ENCODE measurements around the gene CCDC181. TPM values are rescaled to one million over a fixed set of nuclear protein-coding genes. Genes with fewer than 3 reads are reported as not detected.

The CCDC181 gene
- total RNA-seq, 1 donor from 2014 or later, result 0.26 TPM

DNA sequence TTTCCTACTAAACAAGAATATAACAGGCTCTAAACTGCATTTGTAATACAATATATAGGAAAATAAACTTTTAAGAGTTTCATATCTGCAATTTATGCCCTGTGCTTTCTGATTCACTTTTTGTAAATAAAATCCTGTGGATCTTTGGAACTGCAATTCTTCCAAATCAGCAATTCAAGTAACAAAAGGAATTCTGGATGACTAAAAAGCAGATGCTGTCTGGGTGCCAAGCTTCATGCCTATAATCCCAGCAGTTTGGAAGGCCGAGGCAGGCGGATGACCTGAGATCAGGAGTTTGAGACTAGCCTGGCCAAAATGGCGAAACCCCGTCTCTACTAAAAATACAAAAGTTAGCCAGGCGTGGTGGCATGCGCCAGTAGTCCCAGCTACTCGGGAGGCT is 66.0 kb downstream of the CCDC181 start:
- TF ChIP-seq, protein P1, sequence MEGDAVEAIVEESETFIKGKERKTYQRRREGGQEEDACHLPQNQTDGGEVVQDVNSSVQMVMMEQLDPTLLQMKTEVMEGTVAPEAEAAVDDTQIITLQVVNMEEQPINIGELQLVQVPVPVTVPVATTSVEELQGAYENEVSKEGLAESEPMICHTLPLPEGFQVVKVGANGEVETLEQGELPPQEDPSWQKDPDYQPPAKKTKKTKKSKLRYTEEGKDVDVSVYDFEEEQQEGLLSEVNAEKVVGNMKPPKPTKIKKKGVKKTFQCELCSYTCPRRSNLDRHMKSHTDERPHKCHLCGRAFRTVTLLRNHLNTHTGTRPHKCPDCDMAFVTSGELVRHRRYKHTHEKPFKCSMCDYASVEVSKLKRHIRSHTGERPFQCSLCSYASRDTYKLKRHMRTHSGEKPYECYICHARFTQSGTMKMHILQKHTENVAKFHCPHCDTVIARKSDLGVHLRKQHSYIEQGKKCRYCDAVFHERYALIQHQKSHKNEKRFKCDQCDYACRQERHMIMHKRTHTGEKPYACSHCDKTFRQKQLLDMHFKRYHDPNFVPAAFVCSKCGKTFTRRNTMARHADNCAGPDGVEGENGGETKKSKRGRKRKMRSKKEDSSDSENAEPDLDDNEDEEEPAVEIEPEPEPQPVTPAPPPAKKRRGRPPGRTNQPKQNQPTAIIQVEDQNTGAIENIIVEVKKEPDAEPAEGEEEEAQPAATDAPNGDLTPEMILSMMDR (IDR thresholded peaks at IDR 0.05; ENCODE audit: insufficient read depth, low read length, severe bottlenecking), result no peak
- no peak overlapping the region for H3K4me3 ChIP-seq (ENCODE audit: low read depth, low read length)
- no peaks in the 10 kb centered on the region for H3K27me3 ChIP-seq (ENCODE audit: control insufficient read depth, insufficient read depth, low read length)
- no peak for DNase-seq (ENCODE audit: low read depth)
- no peaks in the 10 kb centered on the region for H3K36me3 ChIP-seq (ENCODE audit: control insufficient read depth, insufficient read depth, low read length)
- no peak for FAIRE-seq

GRCh38 chr1:169360415-169360814 is 66.9 kb downstream of the CCDC181 start:
- H3K4me3 ChIP-seq (ENCODE audit: low read depth, low read length), result no peak overlapping the region
- no peaks in the 10 kb centered on the region for H3K27me3 ChIP-seq (ENCODE audit: control insufficient read depth, insufficient read depth, low read length)
- DNase-seq (ENCODE audit: low read depth) (no peak), FAIRE-seq (no peak)
- H3K36me3 ChIP-seq (ENCODE audit: control insufficient read depth, insufficient read depth, low read length), result no peaks in the 10 kb centered on the region
- TF ChIP-seq, protein P1 (IDR thresholded peaks at IDR 0.05; ENCODE audit: insufficient read depth, low read length, severe bottlenecking), result no peak

DNA sequence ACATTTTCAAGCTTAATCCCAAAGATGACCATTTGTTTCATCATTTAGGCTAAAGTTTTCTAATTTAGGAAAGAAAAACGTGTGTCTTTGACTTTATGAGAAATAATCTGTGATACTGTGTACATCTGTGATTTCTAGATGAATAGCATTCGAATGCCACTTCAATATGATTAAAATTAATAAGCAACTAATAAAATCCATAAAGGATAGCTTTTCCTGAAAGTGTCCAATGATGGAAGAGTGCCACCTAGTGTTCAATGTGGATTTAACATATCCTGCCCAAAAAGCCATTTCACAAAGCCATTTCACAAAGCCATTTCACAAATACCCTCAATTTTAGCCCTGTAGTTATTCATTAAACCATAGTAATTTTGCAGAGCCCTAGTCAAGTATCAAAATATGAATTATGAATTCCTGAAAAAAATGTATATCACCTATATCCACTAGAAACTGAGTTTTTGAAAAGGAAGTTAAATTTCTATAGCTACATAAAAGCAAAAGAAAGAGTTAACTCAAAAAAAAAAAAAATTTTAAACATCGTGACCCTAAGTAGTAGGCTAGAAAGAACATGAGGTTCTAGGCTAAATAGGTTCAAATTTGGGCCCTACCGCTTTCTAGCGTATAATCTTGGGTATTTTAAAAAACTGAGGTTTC is 78.8 kb downstream of the CCDC181 start:
- TF ChIP-seq, protein P1 (IDR thresholded peaks at IDR 0.05; ENCODE audit: insufficient read depth, low read length, severe bottlenecking), result peak; percentile 42
- DNase-seq (ENCODE audit: low read depth) (peak; percentile 62), FAIRE-seq (no peak)
- H3K4me3 ChIP-seq (ENCODE audit: low read depth, low read length), result no peak overlapping the region
- no peaks in the 10 kb centered on the region for H3K36me3 ChIP-seq (ENCODE audit: control insufficient read depth, insufficient read depth, low read length)
- H3K27me3 ChIP-seq (ENCODE audit: control insufficient read depth, insufficient read depth, low read length), result no peaks in the 10 kb centered on the region

DNA sequence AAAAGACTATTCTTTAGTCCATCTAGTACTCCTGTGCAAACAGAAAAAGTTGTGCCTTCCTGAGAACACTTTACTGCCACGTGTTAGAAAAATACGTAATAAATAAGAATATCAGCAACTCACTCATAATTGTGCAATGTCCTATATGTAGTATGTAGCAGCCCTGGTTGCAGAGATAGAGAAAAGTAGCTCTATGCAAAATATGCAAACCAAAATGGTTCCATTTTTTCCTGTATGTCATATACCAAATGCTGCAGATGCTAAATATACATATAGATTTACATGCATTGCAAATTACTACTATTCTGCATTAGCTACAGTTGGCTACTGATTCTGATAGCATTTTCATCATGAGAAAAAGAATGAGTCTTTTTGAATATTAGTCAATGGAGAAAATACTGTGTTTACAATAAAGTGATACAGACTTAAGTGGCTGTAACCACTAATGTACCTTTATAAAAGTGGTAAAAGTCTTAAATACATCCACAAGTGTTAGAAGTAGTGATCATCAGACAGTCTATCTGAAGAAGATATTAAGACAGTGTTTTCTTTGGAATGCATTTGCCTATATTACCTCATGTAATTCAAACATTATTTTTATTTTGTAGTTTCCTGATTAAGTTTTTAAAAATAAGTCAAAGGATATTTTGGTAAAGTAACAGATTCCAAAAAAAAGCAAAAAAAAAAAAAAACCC is 79.4 kb downstream of the CCDC181 start:
- FAIRE-seq (no peak), DNase-seq (ENCODE audit: low read depth) (no peak)
- Histone ChIP-seq H3K4me3 (ENCODE audit: low read depth, low read length) (no peak overlapping the region), H3K27me3 (ENCODE audit: control insufficient read depth, insufficient read depth, low read length) (no peaks in the 10 kb centered on the region), H3K36me3 (ENCODE audit: control insufficient read depth, insufficient read depth, low read length) (no peaks in the 10 kb centered on the region)
- TF ChIP-seq, protein P1 (IDR thresholded peaks at IDR 0.05; ENCODE audit: insufficient read depth, low read length, severe bottlenecking), result no peak

DNA sequence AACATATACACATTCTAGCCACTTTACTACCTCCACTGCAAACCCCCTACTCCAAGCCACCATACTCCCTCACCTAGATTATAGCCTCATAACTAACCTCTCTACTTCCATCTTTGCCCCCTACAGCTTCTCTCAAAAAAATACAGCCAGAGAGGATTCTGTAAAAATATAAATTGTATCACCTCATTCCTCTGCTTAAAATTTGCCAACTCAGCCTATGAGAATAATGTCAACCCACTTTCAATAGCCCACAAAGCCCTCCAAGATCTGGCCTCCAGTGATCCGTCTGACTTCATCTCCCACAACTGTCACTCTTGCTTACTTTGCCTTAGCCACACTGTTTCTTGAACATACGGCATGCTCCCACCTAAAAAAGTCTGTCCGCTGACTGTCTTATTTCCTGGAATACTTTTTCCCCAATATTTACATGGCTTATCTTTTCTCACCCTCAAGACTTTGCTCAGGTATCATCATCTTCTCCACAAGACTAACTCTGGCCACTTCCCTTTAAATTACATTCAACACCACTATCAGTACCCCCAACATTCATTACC is 81.2 kb downstream of the CCDC181 start:
- H3K36me3 ChIP-seq (ENCODE audit: control insufficient read depth, insufficient read depth, low read length), result no peaks in the 10 kb centered on the region
- H3K4me3 ChIP-seq (ENCODE audit: low read depth, low read length), result no peak overlapping the region
- FAIRE-seq, result no peak
- TF ChIP-seq, protein P1 (IDR thresholded peaks at IDR 0.05; ENCODE audit: insufficient read depth, low read length, severe bottlenecking), result no peak
- DNase-seq (ENCODE audit: low read depth), result no peak
- no peaks in the 10 kb centered on the region for H3K27me3 ChIP-seq (ENCODE audit: control insufficient read depth, insufficient read depth, low read length)
